Endodermal cell (in vitro differentiated cells): ENCODE results near the gene FRG2C. TPM values are rescaled to one million over a fixed set of nuclear protein-coding genes. Genes with fewer than 3 reads are reported as not detected.
"Not testable (repeated sequence)": the region's sequence is repeated elsewhere in the genome, so short reads cannot be mapped to it uniquely, and the experiment has no call there.

ENCODE experiments used
- DNase-seq: peaks from one replicate; pipeline ENCODE4 v3.0.0-alpha.2; 2017
- H3K27ac ChIP-seq: 2 replicates; pipeline ENCODE4 v1.5.1; 2013; ENCODE audit warnings: mild to moderate bottlenecking, low read depth, low read length, moderate library complexity
- H3K27me3 ChIP-seq: 2 replicates; pipeline ENCODE4 v1.6.1; 2013; ENCODE audit warnings: mild to moderate bottlenecking, low read length, moderate library complexity; ENCODE audit not compliant: insufficient read depth, control insufficient read depth, poor library complexity, severe bottlenecking
- H3K36me3 ChIP-seq: 2 replicates; pipeline ENCODE4 v1.7.0; 2013; ENCODE audit warnings: mild to moderate bottlenecking, low read length, moderate library complexity; ENCODE audit not compliant: control insufficient read depth, insufficient read depth
- H3K4me1 ChIP-seq: one replicate; pipeline ENCODE4 v1.7.0; 2013; ENCODE audit warnings: low read length; ENCODE audit not compliant: control insufficient read depth, insufficient read depth
- H3K4me3 ChIP-seq: 2 replicates; pipeline ENCODE4 v1.5.1; 2013; ENCODE audit warnings: mild to moderate bottlenecking, low read length, moderate library complexity
- H3K9ac ChIP-seq: 2 replicates; pipeline ENCODE4 v1.6.1; 2013; ENCODE audit warnings: mild to moderate bottlenecking, low read length, moderate library complexity; ENCODE audit not compliant: poor library complexity, severe bottlenecking; ENCODE audit errors: extremely low read depth
- H3K9me3 ChIP-seq: 2 replicates; pipeline ENCODE4 v1.6.1; 2013; ENCODE audit warnings: mild to moderate bottlenecking, low read length, moderate library complexity; ENCODE audit not compliant: control insufficient read depth
- H3K27ac Mint-ChIP-seq: 2 replicates; pipeline ENCODE4 v1.8.0; 2020; ENCODE audit warnings: mixed read lengths
- H3K27me3 Mint-ChIP-seq: 2 replicates; pipeline ENCODE4 v1.8.0; 2021; ENCODE audit warnings: mild to moderate bottlenecking, mixed read lengths; ENCODE audit not compliant: insufficient read depth
- H3K36me3 Mint-ChIP-seq: 2 replicates; pipeline ENCODE4 v1.8.0; 2020; ENCODE audit warnings: low read depth, mixed read lengths
- H3K4me1 Mint-ChIP-seq: 2 replicates; pipeline ENCODE4 v1.8.0; 2020; ENCODE audit warnings: mixed read lengths
- H3K4me3 Mint-ChIP-seq: 2 replicates; pipeline ENCODE4 v1.8.0; 2020; ENCODE audit warnings: mild to moderate bottlenecking, moderate library complexity, mixed read lengths
- H3K9me3 Mint-ChIP-seq: 2 replicates; pipeline ENCODE4 v1.8.0; 2020; ENCODE audit warnings: mild to moderate bottlenecking, mixed read lengths
- WGBS, 2 experiments: methylation state at CpG; one replicate each; pipeline versions ENCODE4 v1.1.5 to v1.1.7; 2013; ENCODE audit warnings: missing lambda C conversion rate in 2 of 2, mixed read lengths in 1 of 2; ENCODE audit not compliant: insufficient coverage in 1 of 2, insufficient read length in 1 of 2; 5-methylcytosine and 5-hydroxymethylcytosine counted together
- long read RNA-seq, 4 experiments: library from polyadenylated mRNA in 2 of 4; library from RNA in 1 of 4; library from capped mRNA in 1 of 4; stranded (forward) in 3 of 4; unstranded in 1 of 4; transcript quantifications; one replicate each; pipeline ENCODE4 v2.0.0, GENCODE V29; 2020 to 2021; ENCODE audit warnings: inconsistent platforms in 1 of 4
- polyA plus RNA-seq, 2 experiments: library from polyadenylated mRNA; stranded (reverse); fragments of 50-300 nt; gene quantifications; one replicate each; pipeline ENCODE4 v1.2.3, GENCODE V29; 2013
- total RNA-seq, 2 donors: library from RNA; stranded (reverse); fragmentation: NEBNext Ultra II Directional in 1 of 2; extraction: Animal tissue kit (Norgen Biotek cat#: 25700) in 1 of 2; gene quantifications; 2 replicates in 1 of 2; 3 replicates in 1 of 2; pipeline ENCODE4 v1.2.1, GENCODE V29; 2021
- TF ChIP-seq, protein P1 (sequence below): fragments of 200-600 bp; sonication (generic); conservative IDR thresholded peaks from 2 replicates; pipeline ENCODE4 v1.5.0; 2021; ENCODE audit warnings: antibody characterized with exemption, mild to moderate bottlenecking

Gene FRG2C
- total RNA-seq, result under 1 TPM in 1 of 2 donors, not detected in 1; 0.13 TPM
- not detected for polyA plus RNA-seq (2013, experiment 1 of 2)
- not detected for polyA plus RNA-seq (2013, experiment 2 of 2)
- long read RNA-seq, experiment 1, result 0 reads
- long read RNA-seq, experiment 2, result 0 reads
- long read RNA-seq, experiment 3, result 0 reads
- long read RNA-seq, experiment 4, result 0 reads

DNA sequence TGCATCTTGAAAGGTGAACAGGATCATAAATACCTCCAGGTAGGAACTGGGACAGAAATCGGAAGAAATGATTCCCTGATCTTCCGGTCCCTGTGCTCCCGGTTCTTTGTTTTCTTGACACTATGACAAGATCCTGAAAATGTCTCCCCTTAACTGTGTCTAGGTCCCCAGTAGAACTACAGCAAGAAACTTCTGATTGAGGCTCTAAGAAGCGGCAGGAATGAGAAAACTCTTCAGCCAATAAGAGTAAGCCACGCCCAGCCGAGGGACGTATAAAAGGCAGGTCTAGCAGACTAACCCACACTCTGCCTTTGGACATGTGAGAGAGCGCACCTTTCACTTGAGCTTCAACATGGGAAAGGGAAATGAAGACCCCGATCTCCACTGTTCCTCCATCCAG lies at the start of gene FRG2C:
Gene FRG2C (plus strand): TSS at position 301 of the 400 bp plus-strand sequence. CDS start 52 bp downstream, at position 353.
- not testable (repeated sequence) for H3K27ac Mint-ChIP-seq, H3K4me1 ChIP-seq, H3K4me1 Mint-ChIP-seq, H3K36me3 ChIP-seq, DNase-seq, H3K36me3 Mint-ChIP-seq, H3K9me3 ChIP-seq, H3K4me3 Mint-ChIP-seq, H3K27ac ChIP-seq, H3K4me3 ChIP-seq, H3K9ac ChIP-seq
- H3K9me3 Mint-ChIP-seq, result peaks cover 36% of the 10 kb centered on the region
- WGBS, 2 experiments, result 80 to 93% methylated on average over 3 to 9 of the region's 9 CpGs
- H3K27me3 ChIP-seq, result peaks cover 34% of the 10 kb centered on the region
- peaks cover 75% of the 10 kb centered on the region for H3K27me3 Mint-ChIP-seq

DNA sequence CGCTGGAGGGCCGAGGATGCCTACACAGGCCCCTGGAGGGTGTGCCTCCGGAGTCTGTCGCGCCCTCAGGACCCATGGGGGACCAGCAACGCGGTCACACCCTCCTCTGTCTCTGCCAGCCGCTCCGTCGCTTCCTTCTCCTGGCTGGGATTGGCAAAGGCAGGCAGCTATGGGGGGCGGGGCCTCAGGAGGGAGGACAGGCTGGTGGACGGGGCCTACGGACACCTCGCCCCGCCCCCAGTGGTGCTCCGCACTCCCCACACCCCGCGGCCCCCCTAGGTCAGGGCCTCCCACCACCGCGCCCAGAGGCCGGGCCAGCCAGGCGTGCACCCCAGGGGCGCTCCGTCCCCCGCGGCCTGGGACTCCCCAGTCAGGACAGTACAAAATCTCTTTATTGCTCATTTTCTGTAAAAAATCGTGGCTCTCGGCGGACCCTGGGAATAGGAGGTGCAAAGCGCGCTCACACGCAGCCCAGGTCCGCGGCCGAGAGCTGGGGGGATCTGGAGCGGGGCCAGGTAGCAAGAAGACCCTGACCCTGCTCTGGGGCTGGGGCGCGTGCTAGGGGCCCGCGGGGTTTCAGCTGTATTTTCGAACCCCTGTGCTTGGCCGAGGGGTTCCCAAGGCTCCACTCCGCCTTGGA lies 45.3 kb upstream of the FRG2C start:
- not testable (repeated sequence) for H3K9me3 ChIP-seq, H3K27ac ChIP-seq, H3K36me3 Mint-ChIP-seq, H3K27me3 ChIP-seq, H3K4me1 Mint-ChIP-seq, H3K9me3 Mint-ChIP-seq, H3K4me1 ChIP-seq, H3K9ac ChIP-seq, H3K36me3 ChIP-seq, H3K27ac Mint-ChIP-seq
- peak; percentile 92 for DNase-seq
- Mint-ChIP-seq H3K4me3 (peak overlapping the region; percentile 58), H3K27me3 (peaks cover 51% of the 10 kb centered on the region)
- H3K4me3 ChIP-seq, result peak overlapping the region; percentile 58
- WGBS, 2 experiments, result 14% methylated on average over 38 of the region's 43 CpGs; no CpG with 5 or more reads in 1 of the 2 experiments

- H3K9ac ChIP-seq, result not testable (repeated sequence)
These were observed 44.6 kb upstream of the FRG2C start for GRCh38 chr3:75619481-75620031.

GRCh38 chr3:75621772-75622171 lies 42.4 kb upstream of the FRG2C start:
- not testable (repeated sequence) for H3K4me3 ChIP-seq, H3K36me3 Mint-ChIP-seq, H3K4me3 Mint-ChIP-seq, H3K9me3 Mint-ChIP-seq, H3K27ac ChIP-seq, H3K27me3 ChIP-seq, H3K9ac ChIP-seq, H3K9me3 ChIP-seq, H3K4me1 ChIP-seq, H3K27ac Mint-ChIP-seq, H3K4me1 Mint-ChIP-seq, H3K36me3 ChIP-seq
- peaks cover 45% of the 10 kb centered on the region for H3K27me3 Mint-ChIP-seq
- WGBS, 2 experiments, result 85 to 91% methylated on average over 7 to 10 of the region's 10 CpGs
- TF ChIP-seq, protein P1, sequence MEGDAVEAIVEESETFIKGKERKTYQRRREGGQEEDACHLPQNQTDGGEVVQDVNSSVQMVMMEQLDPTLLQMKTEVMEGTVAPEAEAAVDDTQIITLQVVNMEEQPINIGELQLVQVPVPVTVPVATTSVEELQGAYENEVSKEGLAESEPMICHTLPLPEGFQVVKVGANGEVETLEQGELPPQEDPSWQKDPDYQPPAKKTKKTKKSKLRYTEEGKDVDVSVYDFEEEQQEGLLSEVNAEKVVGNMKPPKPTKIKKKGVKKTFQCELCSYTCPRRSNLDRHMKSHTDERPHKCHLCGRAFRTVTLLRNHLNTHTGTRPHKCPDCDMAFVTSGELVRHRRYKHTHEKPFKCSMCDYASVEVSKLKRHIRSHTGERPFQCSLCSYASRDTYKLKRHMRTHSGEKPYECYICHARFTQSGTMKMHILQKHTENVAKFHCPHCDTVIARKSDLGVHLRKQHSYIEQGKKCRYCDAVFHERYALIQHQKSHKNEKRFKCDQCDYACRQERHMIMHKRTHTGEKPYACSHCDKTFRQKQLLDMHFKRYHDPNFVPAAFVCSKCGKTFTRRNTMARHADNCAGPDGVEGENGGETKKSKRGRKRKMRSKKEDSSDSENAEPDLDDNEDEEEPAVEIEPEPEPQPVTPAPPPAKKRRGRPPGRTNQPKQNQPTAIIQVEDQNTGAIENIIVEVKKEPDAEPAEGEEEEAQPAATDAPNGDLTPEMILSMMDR, result peak; percentile 51
- peak; percentile 52 for DNase-seq

More at GRCh38 chr3:75619481-75620031, 44.6 kb upstream of the FRG2C start:
- not testable (repeated sequence) for H3K27me3 ChIP-seq, H3K36me3 Mint-ChIP-seq, H3K9me3 Mint-ChIP-seq, H3K4me1 ChIP-seq, H3K27ac ChIP-seq, H3K36me3 ChIP-seq, H3K9me3 ChIP-seq, H3K27ac Mint-ChIP-seq, H3K4me1 Mint-ChIP-seq
- TF ChIP-seq, protein P1, result peak; percentile 59
- Mint-ChIP-seq H3K4me3 (peak overlapping the region; percentile 58), H3K27me3 (peaks cover 49% of the 10 kb centered on the region)
- WGBS, 2 experiments, result 0 to 5% methylated on average over 8 to 52 of the region's 52 CpGs
- DNase-seq, result peak; percentile 79
- H3K4me3 ChIP-seq, result peak overlapping the region; percentile 58
